Fibroblast of skin of scalp (primary cell): ENCODE measurements around the gene BRIX1.
"Not testable (repeated sequence)": the region's sequence is repeated elsewhere in the genome, so short reads cannot be mapped to it uniquely, and the experiment has no call there.

ENCODE experiments used
- DNase-seq: peaks from one replicate; pipeline ENCODE4 v3.0.0-alpha.2; 2013

Gene BRIX1

GRCh38 chr5:34915856-34916192 lies 313 bp downstream of the BRIX1 start:
- no peak for DNase-seq

- no peak for DNase-seq
Measured at GRCh38 chr5:34916518-34916917, 1.0 kb downstream of the BRIX1 start.

GRCh38 chr5:34918025-34918424 lies 2.5 kb downstream of the BRIX1 start:
- DNase-seq = no peak

GRCh38 chr5:34919077-34919476 lies 3.6 kb downstream of the BRIX1 start:
- no peak for DNase-seq

GRCh38 chr5:34923256-34923655 lies 7.7 kb downstream of the BRIX1 start:
- not testable (repeated sequence) for DNase-seq

GRCh38 chr5:34923694-34924461 lies 8.4 kb downstream of the BRIX1 start:
- peak; percentile 68 for DNase-seq

GRCh38 chr5:34924462-34924765 lies 8.9 kb downstream of the BRIX1 start:
- no peak for DNase-seq

GRCh38 chr5:34926318-34926888 lies 10.9 kb downstream of the BRIX1 start:
- DNase-seq = no peak

- no peak for DNase-seq
Measured at GRCh38 chr5:34927785-34928184, 12.3 kb downstream of the BRIX1 start.

- DNase-seq = no peak
Measured at GRCh38 chr5:34928267-34928666, 12.8 kb downstream of the BRIX1 start.

GRCh38 chr5:34929134-34929719 lies 13.7 kb downstream of the BRIX1 start, which contains the start of gene DNAJC21:
Gene DNAJC21 (plus strand): TSS chr5:34929559. CDS start chr5:34929820, 261 bp downstream.
- DNase-seq = peak; percentile 98

GRCh38 chr5:34929720-34930461 lies 14.4 kb downstream of the BRIX1 start:
- peak; percentile 83 for DNase-seq

GRCh38 chr5:34930462-34930844 lies 14.9 kb downstream of the BRIX1 start:
- peak; percentile 12 for DNase-seq

GRCh38 chr5:34930870-34931269 lies 15.4 kb downstream of the BRIX1 start:
- DNase-seq = no peak

GRCh38 chr5:34932947-34933346 lies 17.4 kb downstream of the BRIX1 start:
- no peak for DNase-seq

- no peak for DNase-seq
Measured at GRCh38 chr5:34941936-34942335, 26.4 kb downstream of the BRIX1 start.

- no peak for DNase-seq
Measured at GRCh38 chr5:34944044-34944443, 28.5 kb downstream of the BRIX1 start.

GRCh38 chr5:34944460-34945047 lies 29.0 kb downstream of the BRIX1 start:
- DNase-seq = no peak

- DNase-seq = peak; percentile 8
Measured at GRCh38 chr5:34957321-34957720, 41.8 kb downstream of the BRIX1 start.

GRCh38 chr5:34957857-34958690 lies 42.6 kb downstream of the BRIX1 start:
- peak; percentile 23 for DNase-seq

- DNase-seq = no peak
Measured at GRCh38 chr5:34959323-34959722, 43.8 kb downstream of the BRIX1 start.

- DNase-seq = no peak
Measured at GRCh38 chr5:34967540-34967939, 52.0 kb downstream of the BRIX1 start.
